GM12878 (cell line): ENCODE data around the gene MPRIP. TPM values are rescaled to one million over a fixed set of nuclear protein-coding genes. Genes with fewer than 3 reads are reported as not detected.

Experiments
- ATAC-seq: fragments of 200-7000 bp; cut with Tn5 transposase; 3 replicates; pipeline ENCODE4 v1.9.1; 2020; ENCODE audit warnings: mild to moderate bottlenecking, moderate library complexity
- BruUV-seq: library from RNA; stranded (reverse); fragments of 400-500 nt; replicated peaks from 2 replicates; lab custom pipeline; 2021; lab: Mats Ljungman, UMichigan
- CTCF ChIA-PET: fragments of 300-600 bp; sonication (Branson Sonifier 250); formaldehyde crosslinking; extraction: SDS; loops from one replicate; lab custom pipeline; 2021; ENCODE audit warnings: inconsistent platforms; lab: Yijun Ruan, JAX
- POLR2A ChIA-PET: fragments of 350-600 bp; formaldehyde crosslinking; extraction: SDS; loops from one replicate; lab custom pipeline; 2021; ENCODE audit warnings: inconsistent platforms; lab: Charles Lee
- RAD21 ChIA-PET: fragments of 300-600 bp; sonication (Branson Sonifier 250); formaldehyde crosslinking; loops from one replicate; lab custom pipeline; 2023; ENCODE audit warnings: antibody characterized with exemption; ENCODE audit not compliant: unreplicated experiment; lab: Charles Lee
- SMC1A ChIA-PET: fragments of 300-600 bp; sonication (Branson Sonifier 250); formaldehyde crosslinking; loops from one replicate; lab custom pipeline; 2023; ENCODE audit not compliant: unreplicated experiment, uncharacterized antibody; lab: Charles Lee
- DNase-seq: peaks from one replicate; pipeline ENCODE4 v3.0.0-alpha.2; 2011; ENCODE audit warnings: low read depth, low spot score
- FAIRE-seq: peaks from 3 replicates; lab custom pipeline; 2011; peaks lifted over from hg19 to GRCh38; lab: Jason Lieb, UNC
- H2AFZ ChIP-seq: 2 replicates; pipeline ENCODE4 v1.6.0; 2011; ENCODE audit warnings: low read depth, low read length, control low read depth; ENCODE audit not compliant: control insufficient read depth
- H3K27ac ChIP-seq: 2 replicates; pipeline ENCODE4 v1.5.1; 2011; ENCODE audit warnings: control low read depth; ENCODE audit not compliant: control insufficient read depth, insufficient read depth
- H3K27me3 ChIP-seq, 2 experiments: replicated peaks in 1 of 2; 2 replicates each; pipeline versions ENCODE4 v1.6.0 to v1.6.1; 2011; ENCODE audit warnings: low read length in 1 of 2; ENCODE audit not compliant: control insufficient read depth in 2 of 2, insufficient read depth in 2 of 2
- H3K36me3 ChIP-seq, 2 experiments: 2 replicates each; pipeline ENCODE4 v1.5.1; 2011; ENCODE audit warnings: low read length in 1 of 2; ENCODE audit not compliant: control insufficient read depth in 2 of 2, insufficient read depth in 2 of 2
- H3K4me1 ChIP-seq: 2 replicates; pipeline ENCODE4 v1.6.1; 2011; ENCODE audit warnings: mild to moderate bottlenecking, low read length, moderate library complexity, mixed read lengths; ENCODE audit not compliant: control insufficient read depth, insufficient read depth
- H3K4me2 ChIP-seq: 2 replicates; pipeline ENCODE4 v1.6.0; 2011; ENCODE audit warnings: control low read depth; ENCODE audit not compliant: control insufficient read depth, insufficient read depth
- H3K4me3 ChIP-seq: fragments of 200-600 bp; sonication (generic); 2 replicates; pipeline ENCODE4 v1.5.1; 2016
- H3K79me2 ChIP-seq: 2 replicates; pipeline ENCODE4 v1.6.0; 2011; ENCODE audit warnings: low read length; ENCODE audit not compliant: control insufficient read depth, insufficient read depth
- H3K9ac ChIP-seq: 2 replicates; pipeline ENCODE4 v1.8.0; 2011; ENCODE audit warnings: low read length, control low read depth, mixed read lengths; ENCODE audit not compliant: control insufficient read depth, insufficient read depth
- H3K9me3 ChIP-seq: replicated peaks from 3 replicates; pipeline ENCODE4 v1.5.1; 2011; ENCODE audit warnings: mild to moderate bottlenecking, low read length; ENCODE audit not compliant: control insufficient read depth, insufficient read depth
- H4K20me1 ChIP-seq: 2 replicates; pipeline ENCODE4 v1.6.0; 2011; ENCODE audit not compliant: control insufficient read depth, insufficient read depth
- BHLHE40 ChIP-seq, 2 experiments: fragments of 450-650 bp in 1 of 2; IDR thresholded peaks; 2 replicates each; pipeline ENCODE4 v1.6.1; 2011 to 2017; ENCODE audit warnings: low read depth in 2 of 2, borderline replicate concordance in 1 of 2, improper control_type of control experiment in 1 of 2, low read length in 1 of 2, mild to moderate bottlenecking in 1 of 2
- EGR1 ChIP-seq, 2 experiments: IDR thresholded peaks; 1 replicate in 1 of 2; 2 replicates in 1 of 2; pipeline ENCODE4 v1.6.1; 2011 to 2012; ENCODE audit warnings: low read depth in 2 of 2, low read length in 2 of 2, borderline replicate concordance in 1 of 2, mild to moderate bottlenecking in 1 of 2, moderate library complexity in 1 of 2
- HDGF ChIP-seq: fragments of 450-650 bp; IDR thresholded peaks from 2 replicates; pipeline ENCODE4 v1.6.1; 2016; ENCODE audit warnings: antibody characterized with exemption
- IKZF1 ChIP-seq: fragments of 450-650 bp; conservative IDR thresholded peaks from 2 replicates; pipeline ENCODE4 v1.6.1; 2017; ENCODE audit warnings: antibody characterized with exemption, mild to moderate bottlenecking
- IRF4 ChIP-seq: IDR thresholded peaks from 2 replicates; pipeline ENCODE4 v1.6.1; 2011; ENCODE audit warnings: low read depth, low read length
- NFIC ChIP-seq: IDR thresholded peaks from 2 replicates; pipeline ENCODE4 v1.6.1; 2012; ENCODE audit warnings: low read depth, mild to moderate bottlenecking, inconsistent platforms, low read length, moderate library complexity
- RB1 ChIP-seq: fragments of 450-650 bp; formaldehyde crosslinking; IDR thresholded peaks from 2 replicates; pipeline ENCODE4 v1.6.1; 2017; ENCODE audit warnings: mild to moderate bottlenecking, borderline replicate concordance
- STAT1 ChIP-seq: fragments of 450-650 bp; conservative IDR thresholded peaks from 2 replicates; pipeline ENCODE4 v1.6.1; 2014; ENCODE audit warnings: antibody characterized with exemption, mild to moderate bottlenecking
- ZZZ3 ChIP-seq: IDR thresholded peaks from 2 replicates; pipeline ENCODE4 v1.6.1; 2011; ENCODE audit warnings: low read depth; ENCODE audit not compliant: control insufficient read depth, insufficient read length
- WGBS: methylation state at CpG from one replicate; pipeline ENCODE4 v1.1.6; 2016; ENCODE audit warnings: low lambda C conversion rate; ENCODE audit not compliant: insufficient replicate concordance, insufficient coverage; ENCODE audit errors: missing lambda C conversion rate; 5-methylcytosine and 5-hydroxymethylcytosine counted together
- in situ Hi-C: fragments of 300-500 bp; cut with MboI; formaldehyde crosslinking; loops from 9 replicates; pipeline ENCODE4 v1.14.3; 2018; ENCODE audit warnings: mixed read lengths
- intact Hi-C: fragments of 100-400 bp; cut with micrococcal nuclease; formaldehyde crosslinking; loops from one replicate; pipeline ENCODE4 v1.14.2; 2022; ENCODE audit not compliant: unreplicated experiment
- polyA plus RNA-seq, 11 experiments: library from polyadenylated mRNA; depleted of rRNA in 4 of 11; unstranded in 6 of 11; stranded (reverse) in 5 of 11; fragments of >200 nt; fragmentation: Nextera tagmentation in 4 of 11; fragmentation: Illumina TruSeq in 1 of 11; extraction: Ambion mirVana in 4 of 11; extraction: Trizol in 1 of 11; gene quantifications; 1 replicate in 1 of 11; 2 replicates in 10 of 11; pipeline versions ENCODE4 v1.2.1 to v1.2.3, GENCODE V29; 2011 to 2016; ENCODE audit warnings: inconsistent platforms in 2 of 11, missing spikeins in 2 of 11, low read depth in 1 of 11
- total RNA-seq, 4 experiments: library from RNA; depleted of rRNA in 3 of 4; stranded (reverse); fragments of >200 nt in 3 of 4; fragmentation: Illumina TruSeq in 1 of 4; extraction: Trizol in 1 of 4; gene quantifications; 2 replicates each; pipeline versions ENCODE4 v1.2.1 to v1.2.3, GENCODE V29; 2013 to 2021
- TF ChIP-seq, protein P1 (sequence below): IDR thresholded peaks from 2 replicates; pipeline ENCODE4 v1.6.1; 2012; ENCODE audit warnings: mild to moderate bottlenecking, low read depth, low read length
- TF ChIP-seq, protein P2 (sequence below): fragments of 450-650 bp; IDR thresholded peaks from 2 replicates; pipeline ENCODE4 v1.6.1; 2016; ENCODE audit warnings: mild to moderate bottlenecking, moderate library complexity, borderline replicate concordance
- TF ChIP-seq, protein P3 (sequence below): fragments of 450-650 bp; formaldehyde crosslinking; IDR thresholded peaks from 2 replicates; pipeline ENCODE4 v1.4.0; 2022; ENCODE audit warnings: mild to moderate bottlenecking, moderate library complexity

Gene MPRIP
- total and polyA plus RNA-seq, 10 of the 15 experiments (the other 5 are each of a cell fraction or from before 2014, with no cell fraction given), result 16.5 to 168 (median 71.7) TPM

DNA sequence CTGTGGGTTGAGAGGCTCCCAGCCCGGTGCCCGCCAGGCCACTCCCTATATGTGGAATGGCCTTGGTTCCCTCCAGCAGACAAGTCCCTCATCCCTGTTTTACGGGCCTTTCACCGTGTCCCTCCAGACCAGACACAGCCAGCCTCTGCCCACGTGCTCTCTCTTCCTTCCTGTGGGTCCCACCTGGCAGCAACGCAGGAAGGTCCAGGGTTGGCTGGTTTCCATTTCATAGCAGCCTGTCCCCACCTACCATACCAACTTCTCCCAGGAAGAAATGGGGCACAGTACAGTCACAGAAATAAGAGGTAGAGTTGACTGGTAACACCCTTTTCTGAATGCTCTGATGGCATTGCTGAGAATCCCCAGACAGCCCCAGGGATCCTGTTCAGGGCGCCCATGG, 128.9 kb downstream of the MPRIP start:
- no peaks in the 10 kb centered on the region for H3K4me1 ChIP-seq
- peaks cover 11 to 27% of the 10 kb centered on the region in 2 experiments; a peak in 3 of 4 replicates for H3K36me3 ChIP-seq
- intact Hi-C loops (no loop called here), in situ Hi-C loops (no loop called here)
- no peaks in the 10 kb centered on the region for H3K27me3 ChIP-seq
- no peak overlapping the region for H3K27ac ChIP-seq
- H3K9me3 ChIP-seq, result no peaks in the 10 kb centered on the region
- no peaks in the 10 kb centered on the region for H3K79me2 ChIP-seq
- no peak overlapping the region for H3K4me3 ChIP-seq
- CTCF ChIA-PET, result no interaction called here
- no peak overlapping the region for H3K9ac ChIP-seq
- no peak for FAIRE-seq
- WGBS, result 59% methylated on average over 7 of the region's 7 CpGs
- RAD21 ChIA-PET, result no interaction called here
- POLR2A ChIA-PET, result no interaction called here
- no peak for ATAC-seq
- H4K20me1 ChIP-seq, result no peaks in the 10 kb centered on the region
- H2AFZ ChIP-seq, result no peak overlapping the region
- BruUV-seq, result no TSS peak
- H3K4me2 ChIP-seq, result no peak overlapping the region
- SMC1A ChIA-PET, result no interaction called here
- DNase-seq, result no peak
- TF ChIP-seq RB1 (no peak), ZZZ3 (no peak), IRF4 (no peak), BHLHE40 (IDR thresholded peaks at IDR 0.05; ENCODE audit: borderline replicate concordance in 1 of 2, low read depth in 2 of 2, low read length in 1 of 2) (no peak), EGR1 (IDR thresholded peaks at IDR 0.05; ENCODE audit: borderline replicate concordance in 1 of 2, low read depth in 2 of 2, low read length in 2 of 2) (no peak), STAT1 (no peak), HDGF (no peak), IKZF1 (no peak), NFIC (no peak)
- TF ChIP-seq, protein P1, sequence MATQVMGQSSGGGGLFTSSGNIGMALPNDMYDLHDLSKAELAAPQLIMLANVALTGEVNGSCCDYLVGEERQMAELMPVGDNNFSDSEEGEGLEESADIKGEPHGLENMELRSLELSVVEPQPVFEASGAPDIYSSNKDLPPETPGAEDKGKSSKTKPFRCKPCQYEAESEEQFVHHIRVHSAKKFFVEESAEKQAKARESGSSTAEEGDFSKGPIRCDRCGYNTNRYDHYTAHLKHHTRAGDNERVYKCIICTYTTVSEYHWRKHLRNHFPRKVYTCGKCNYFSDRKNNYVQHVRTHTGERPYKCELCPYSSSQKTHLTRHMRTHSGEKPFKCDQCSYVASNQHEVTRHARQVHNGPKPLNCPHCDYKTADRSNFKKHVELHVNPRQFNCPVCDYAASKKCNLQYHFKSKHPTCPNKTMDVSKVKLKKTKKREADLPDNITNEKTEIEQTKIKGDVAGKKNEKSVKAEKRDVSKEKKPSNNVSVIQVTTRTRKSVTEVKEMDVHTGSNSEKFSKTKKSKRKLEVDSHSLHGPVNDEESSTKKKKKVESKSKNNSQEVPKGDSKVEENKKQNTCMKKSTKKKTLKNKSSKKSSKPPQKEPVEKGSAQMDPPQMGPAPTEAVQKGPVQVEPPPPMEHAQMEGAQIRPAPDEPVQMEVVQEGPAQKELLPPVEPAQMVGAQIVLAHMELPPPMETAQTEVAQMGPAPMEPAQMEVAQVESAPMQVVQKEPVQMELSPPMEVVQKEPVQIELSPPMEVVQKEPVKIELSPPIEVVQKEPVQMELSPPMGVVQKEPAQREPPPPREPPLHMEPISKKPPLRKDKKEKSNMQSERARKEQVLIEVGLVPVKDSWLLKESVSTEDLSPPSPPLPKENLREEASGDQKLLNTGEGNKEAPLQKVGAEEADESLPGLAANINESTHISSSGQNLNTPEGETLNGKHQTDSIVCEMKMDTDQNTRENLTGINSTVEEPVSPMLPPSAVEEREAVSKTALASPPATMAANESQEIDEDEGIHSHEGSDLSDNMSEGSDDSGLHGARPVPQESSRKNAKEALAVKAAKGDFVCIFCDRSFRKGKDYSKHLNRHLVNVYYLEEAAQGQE, result no peak
- TF ChIP-seq, protein P2, sequence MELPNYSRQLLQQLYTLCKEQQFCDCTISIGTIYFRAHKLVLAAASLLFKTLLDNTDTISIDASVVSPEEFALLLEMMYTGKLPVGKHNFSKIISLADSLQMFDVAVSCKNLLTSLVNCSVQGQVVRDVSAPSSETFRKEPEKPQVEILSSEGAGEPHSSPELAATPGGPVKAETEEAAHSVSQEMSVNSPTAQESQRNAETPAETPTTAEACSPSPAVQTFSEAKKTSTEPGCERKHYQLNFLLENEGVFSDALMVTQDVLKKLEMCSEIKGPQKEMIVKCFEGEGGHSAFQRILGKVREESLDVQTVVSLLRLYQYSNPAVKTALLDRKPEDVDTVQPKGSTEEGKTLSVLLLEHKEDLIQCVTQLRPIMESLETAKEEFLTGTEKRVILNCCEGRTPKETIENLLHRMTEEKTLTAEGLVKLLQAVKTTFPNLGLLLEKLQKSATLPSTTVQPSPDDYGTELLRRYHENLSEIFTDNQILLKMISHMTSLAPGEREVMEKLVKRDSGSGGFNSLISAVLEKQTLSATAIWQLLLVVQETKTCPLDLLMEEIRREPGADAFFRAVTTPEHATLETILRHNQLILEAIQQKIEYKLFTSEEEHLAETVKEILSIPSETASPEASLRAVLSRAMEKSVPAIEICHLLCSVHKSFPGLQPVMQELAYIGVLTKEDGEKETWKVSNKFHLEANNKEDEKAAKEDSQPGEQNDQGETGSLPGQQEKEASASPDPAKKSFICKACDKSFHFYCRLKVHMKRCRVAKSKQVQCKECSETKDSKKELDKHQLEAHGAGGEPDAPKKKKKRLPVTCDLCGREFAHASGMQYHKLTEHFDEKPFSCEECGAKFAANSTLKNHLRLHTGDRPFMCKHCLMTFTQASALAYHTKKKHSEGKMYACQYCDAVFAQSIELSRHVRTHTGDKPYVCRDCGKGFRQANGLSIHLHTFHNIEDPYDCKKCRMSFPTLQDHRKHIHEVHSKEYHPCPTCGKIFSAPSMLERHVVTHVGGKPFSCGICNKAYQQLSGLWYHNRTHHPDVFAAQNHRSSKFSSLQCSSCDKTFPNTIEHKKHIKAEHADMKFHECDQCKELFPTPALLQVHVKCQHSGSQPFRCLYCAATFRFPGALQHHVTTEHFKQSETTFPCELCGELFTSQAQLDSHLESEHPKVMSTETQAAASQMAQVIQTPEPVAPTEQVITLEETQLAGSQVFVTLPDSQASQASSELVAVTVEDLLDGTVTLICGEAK, result no peak
- TF ChIP-seq, protein P3, sequence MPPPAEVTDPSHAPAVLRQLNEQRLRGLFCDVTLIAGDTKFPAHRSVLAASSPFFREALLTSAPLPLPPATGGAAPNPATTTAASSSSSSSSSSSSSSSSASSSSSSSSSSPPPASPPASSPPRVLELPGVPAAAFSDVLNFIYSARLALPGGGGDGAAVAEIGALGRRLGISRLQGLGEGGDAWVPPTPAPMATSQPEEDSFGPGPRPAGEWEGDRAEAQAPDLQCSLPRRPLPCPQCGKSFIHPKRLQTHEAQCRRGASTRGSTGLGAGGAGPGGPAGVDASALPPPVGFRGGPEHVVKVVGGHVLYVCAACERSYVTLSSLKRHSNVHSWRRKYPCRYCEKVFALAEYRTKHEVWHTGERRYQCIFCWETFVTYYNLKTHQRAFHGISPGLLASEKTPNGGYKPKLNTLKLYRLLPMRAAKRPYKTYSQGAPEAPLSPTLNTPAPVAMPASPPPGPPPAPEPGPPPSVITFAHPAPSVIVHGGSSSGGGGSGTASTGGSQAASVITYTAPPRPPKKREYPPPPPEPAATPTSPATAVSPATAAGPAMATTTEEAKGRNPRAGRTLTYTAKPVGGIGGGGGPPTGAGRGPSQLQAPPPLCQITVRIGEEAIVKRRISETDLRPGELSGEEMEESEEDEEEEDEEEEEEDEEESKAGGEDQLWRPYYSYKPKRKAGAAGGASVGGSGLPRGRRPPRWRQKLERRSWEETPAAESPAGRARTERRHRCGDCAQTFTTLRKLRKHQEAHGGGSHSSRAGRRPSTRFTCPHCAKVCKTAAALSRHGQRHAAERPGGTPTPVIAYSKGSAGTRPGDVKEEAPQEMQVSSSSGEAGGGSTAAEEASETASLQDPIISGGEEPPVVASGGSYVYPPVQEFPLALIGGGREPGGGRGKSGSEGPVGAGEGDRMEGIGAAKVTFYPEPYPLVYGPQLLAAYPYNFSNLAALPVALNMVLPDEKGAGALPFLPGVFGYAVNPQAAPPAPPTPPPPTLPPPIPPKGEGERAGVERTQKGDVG (CRISPR knock-in tag), result no peak
